K562 (cell line): ENCODE measurements around the gene MCMBP. TPM values are rescaled to one million over a fixed set of nuclear protein-coding genes. Genes with fewer than 3 reads are reported as not detected.

ENCODE experiments used
- ATAC-seq: fragments of 200-7000 bp; cut with Tn5 transposase; 3 replicates; pipeline ENCODE4 v1.9.1; 2020; ENCODE audit warnings: moderate library complexity
- BruUV-seq: library from RNA; stranded (reverse); fragments of 400-500 nt; replicated peaks from 2 replicates; lab custom pipeline; 2021; lab: Mats Ljungman, UMichigan
- CTCF ChIA-PET: fragments of 300-600 bp; formaldehyde crosslinking; extraction: SDS; loops from one replicate; lab custom pipeline; 2021; ENCODE audit warnings: low intra/inter-chr PET ratio; lab: Yijun Ruan, JAX
- POLR2A ChIA-PET: fragments of 300-600, 350-650 bp; sonication (Branson Sonifier 250); formaldehyde crosslinking; extraction: SDS; loops from one replicate; lab custom pipeline; 2021; ENCODE audit warnings: antibody characterized with exemption, inconsistent platforms; lab: Yijun Ruan, JAX
- DNase-seq, 4 experiments: peaks; one replicate each; pipeline versions ENCODE4 v3.0.0 to v3.0.0-alpha.2; 2011 to 2018; ENCODE audit warnings: low spot score in 3 of 4, mixed read lengths in 3 of 4; ENCODE audit errors: extremely low read depth in 1 of 4
- FAIRE-seq: peaks from 2 replicates; lab custom pipeline; 2011; peaks lifted over from hg19 to GRCh38; lab: Jason Lieb, UNC
- H2AFZ ChIP-seq: 2 replicates; pipeline ENCODE4 v1.6.0; 2011; ENCODE audit warnings: low read depth, low read length, control low read depth, inconsistent platforms
- H3K27ac ChIP-seq: fragments of 200-600 bp; 3 replicates; pipeline ENCODE4 v1.8.0; 2011; ENCODE audit warnings: low read depth, mild to moderate bottlenecking, control low read depth, inconsistent platforms, low read length, moderate library complexity, mixed read lengths; ENCODE audit errors: extremely low read depth
- H3K27me3 ChIP-seq, 2 experiments: fragments of 300-600 bp in 1 of 2; 2 replicates in 1 of 2; 3 replicates in 1 of 2; pipeline versions ENCODE4 v1.6.0 to v1.8.0; 2011; ENCODE audit warnings: inconsistent platforms in 2 of 2, low read length in 2 of 2, mild to moderate bottlenecking in 1 of 2, mixed read lengths in 1 of 2, moderate library complexity in 1 of 2; ENCODE audit not compliant: control insufficient read depth in 2 of 2, insufficient read depth in 2 of 2
- H3K36me3 ChIP-seq: fragments of 300-600 bp; 3 replicates; pipeline ENCODE4 v1.8.0; 2011; ENCODE audit warnings: mild to moderate bottlenecking, low read length, inconsistent platforms; ENCODE audit not compliant: control insufficient read depth, insufficient read depth
- H3K4me1 ChIP-seq, 2 experiments: fragments of 200-600 bp in 1 of 2; replicated peaks in 1 of 2; 2 replicates in 1 of 2; 3 replicates in 1 of 2; pipeline versions ENCODE4 v1.5.1 to v1.8.0; 2011; ENCODE audit warnings: inconsistent platforms in 2 of 2, low read length in 2 of 2, mild to moderate bottlenecking in 1 of 2, mixed read lengths in 1 of 2, moderate library complexity in 1 of 2; ENCODE audit not compliant: control insufficient read depth in 2 of 2, insufficient read depth in 2 of 2
- H3K4me2 ChIP-seq: 2 replicates; pipeline ENCODE4 v1.6.1; 2011; ENCODE audit warnings: low read length, control low read depth, inconsistent platforms, mixed read lengths; ENCODE audit not compliant: insufficient read depth
- H3K4me3 ChIP-seq: fragments of 200-600 bp; sonication (generic), shearing (Covaris generic); 2 replicates; pipeline ENCODE4 v1.5.1; 2016; ENCODE audit warnings: control low read depth, inconsistent platforms
- H3K79me2 ChIP-seq: fragments of 200-600 bp; 3 replicates; pipeline ENCODE4 v1.8.0; 2011; ENCODE audit warnings: low read length, inconsistent platforms; ENCODE audit not compliant: control insufficient read depth, insufficient read depth
- H3K9ac ChIP-seq, 2 experiments: 2 replicates each; pipeline versions ENCODE4 v1.6.0 to v1.6.1; 2011; ENCODE audit warnings: low read depth in 2 of 2, low read length in 2 of 2, control low read depth in 1 of 2, inconsistent platforms in 1 of 2, mild to moderate bottlenecking in 1 of 2, mixed read lengths in 1 of 2; ENCODE audit not compliant: insufficient read depth in 1 of 2
- H3K9me1 ChIP-seq: one replicate; pipeline ENCODE4 v1.6.0; 2011; ENCODE audit warnings: inconsistent platforms, mild to moderate bottlenecking, low read length, moderate library complexity; ENCODE audit not compliant: control insufficient read depth, insufficient read depth
- H3K9me3 ChIP-seq: replicated peaks from 2 replicates; pipeline ENCODE4 v1.5.1; 2011; ENCODE audit warnings: low read depth, low read length, inconsistent platforms; ENCODE audit not compliant: control insufficient read depth, insufficient read depth
- H4K20me1 ChIP-seq: replicated peaks from 2 replicates; pipeline ENCODE4 v1.6.1; 2011; ENCODE audit warnings: low read length, inconsistent platforms, mixed read lengths; ENCODE audit not compliant: control insufficient read depth, insufficient read depth
- ARHGAP35 ChIP-seq: fragments of 450-650 bp; IDR thresholded peaks from 2 replicates; pipeline ENCODE4 v1.6.1; 2018; ENCODE audit not compliant: partially characterized antibody
- ETV1 ChIP-seq: fragments of 450-650 bp; conservative IDR thresholded peaks from 2 replicates; pipeline ENCODE4 v1.6.1; 2016; ENCODE audit warnings: missing genetic modification characterization, control low read depth, low read depth, missing compliant biosample characterization
- HDAC3 ChIP-seq: fragments of 450-650 bp; IDR thresholded peaks from 2 replicates; pipeline ENCODE4 v1.6.1; 2018; ENCODE audit warnings: borderline replicate concordance, mild to moderate bottlenecking, moderate library complexity; ENCODE audit not compliant: partially characterized antibody
- PPARD ChIP-seq: fragments of 250-450 bp; sonication (Bioruptor Pico); IDR thresholded peaks from 2 replicates; pipeline ENCODE4 v1.8.0; 2022; ENCODE audit warnings: inconsistent platforms, mild to moderate bottlenecking, moderate library complexity
- ZNF253 ChIP-seq: fragments of 250-450 bp; sonication (Bioruptor Pico); conservative IDR thresholded peaks from 2 replicates; pipeline ENCODE4 v1.6.1; 2021; ENCODE audit warnings: mild to moderate bottlenecking
- ZNF384 ChIP-seq: IDR thresholded peaks from 2 replicates; pipeline ENCODE4 v1.6.1; 2012; ENCODE audit warnings: low read depth, low read length, improper control_type of control experiment
- whole genome bisulfite sequencing: fragments of 100-300 bp; shearing (Covaris generic); methylation state at CpG from one replicate; pipeline ENCODE4 v1.1.6; 2016; ENCODE audit warnings: low coverage, mixed read lengths; ENCODE audit not compliant: insufficient coverage; ENCODE audit errors: missing lambda C conversion rate; 5-methylcytosine and 5-hydroxymethylcytosine counted together
- in situ Hi-C: fragments of 300-500 bp; cut with MboI; formaldehyde crosslinking; loops from 4 replicates; pipeline ENCODE4 v1.15.0; 2018; ENCODE audit warnings: inconsistent platforms, mixed read lengths
- intact Hi-C: fragments of 100-400 bp; cut with micrococcal nuclease; formaldehyde crosslinking; loops from 2 replicates; pipeline ENCODE4 v1.14.2; 2022
- polyA plus RNA-seq, 8 experiments: library from polyadenylated mRNA; depleted of rRNA in 4 of 8; stranded (reverse) in 5 of 8; unstranded in 3 of 8; fragments of >200 nt; fragmentation: Nextera tagmentation in 2 of 8; fragmentation: Illumina TruSeq in 1 of 8; extraction: Ambion mirVana in 2 of 8; extraction: Trizol in 1 of 8; gene quantifications; 2 replicates each; pipeline versions ENCODE4 v1.2.1 to v1.2.3, GENCODE V29; 2011 to 2014; ENCODE audit warnings: inconsistent platforms in 1 of 8, missing spikeins in 1 of 8
- total RNA-seq, 7 experiments: library from RNA; depleted of rRNA in 6 of 7; stranded (reverse); fragments of >200 nt in 6 of 7; fragmentation: Illumina TruSeq in 2 of 7; extraction: Trizol in 2 of 7; gene quantifications; 2 replicates each; pipeline versions ENCODE4 v1.2.1 to v1.2.3, GENCODE V29; 2011 to 2021; ENCODE audit warnings: low replicate concordance in 1 of 7

Gene MCMBP
- total and polyA plus RNA-seq, 9 of the 15 experiments (the other 6 are each of a cell fraction or from before 2014, with no cell fraction given) = 11.2 to 74.3 (median 50.5) TPM

DNA sequence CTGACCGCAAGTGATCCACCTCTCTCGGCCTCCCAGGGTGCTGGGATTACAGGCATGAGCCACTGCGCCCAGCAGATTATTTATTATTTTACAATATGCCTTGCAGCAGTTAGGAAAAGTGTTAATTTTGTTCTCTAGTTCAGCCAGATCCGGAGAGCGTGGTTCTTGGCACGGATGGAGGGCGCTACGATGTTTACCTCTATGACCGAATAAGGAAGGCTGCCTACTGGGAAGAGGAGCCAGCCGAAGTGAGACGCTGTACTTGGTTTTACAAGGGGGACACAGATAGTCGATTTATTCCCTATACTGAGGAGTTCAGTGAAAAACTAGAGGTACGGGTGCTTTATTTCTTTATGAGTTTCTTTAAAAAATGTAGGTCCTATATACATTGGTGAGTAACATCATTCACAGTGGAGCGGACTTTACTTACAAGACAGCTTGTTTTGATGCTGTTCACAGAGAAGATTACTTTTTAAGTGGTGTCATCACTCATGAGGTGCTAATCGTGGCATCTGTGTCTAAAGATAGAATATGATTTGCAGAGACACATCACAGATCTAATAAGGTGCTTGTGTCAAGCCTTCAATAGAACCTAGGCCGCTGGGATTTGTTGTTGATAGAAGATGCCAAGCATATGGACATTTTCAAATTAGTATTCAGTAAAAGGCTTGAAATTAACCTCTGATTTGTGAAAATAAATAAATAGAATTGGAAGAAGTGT is 31.5 kb upstream of the MCMBP start:
- Histone ChIP-seq H3K9me1 (no peaks in the 10 kb centered on the region), H3K4me3 (no peak overlapping the region), H2AFZ (no peak overlapping the region), H3K4me2 (no peak overlapping the region), H3K36me3 (peaks cover 59% of the 10 kb centered on the region), H3K27me3 (no peaks in the 10 kb centered on the region), H4K20me1 (no peaks in the 10 kb centered on the region; the same call in none of the 2 replicates), H3K9me3 (no peaks in the 10 kb centered on the region), H3K9ac (no peak overlapping the region), H3K27ac (no peak overlapping the region), H3K79me2 (peaks cover 33% of the 10 kb centered on the region), H3K4me1 (no peaks in the 10 kb centered on the region)
- WGBS = 93% methylated on average over 15 of the region's 16 CpGs
- DNase-seq (no peak), FAIRE-seq (no peak), ATAC-seq (no peak)
- POLR2A ChIA-PET = no interaction called here
- no peak for TF ChIP-seq ZNF384
- TF ChIP-seq PPARD (CRISPR knock-in tag) = no peak
- no peak for TF ChIP-seq ARHGAP35
- no peak for TF ChIP-seq ZNF253 (CRISPR knock-in tag)
- no peak for TF ChIP-seq ETV1 (tag)
- TF ChIP-seq HDAC3 = no peak
- BruUV-seq = no TSS peak
- in situ Hi-C loops (no loop called here), intact Hi-C loops (no loop called here)
- CTCF ChIA-PET = no interaction called here
